ENCODE data around the gene MEA1.
A peak's percentile ranks its signal among the peaks of the same experiment; 100 is the strongest.

Gene MEA1

DNA sequence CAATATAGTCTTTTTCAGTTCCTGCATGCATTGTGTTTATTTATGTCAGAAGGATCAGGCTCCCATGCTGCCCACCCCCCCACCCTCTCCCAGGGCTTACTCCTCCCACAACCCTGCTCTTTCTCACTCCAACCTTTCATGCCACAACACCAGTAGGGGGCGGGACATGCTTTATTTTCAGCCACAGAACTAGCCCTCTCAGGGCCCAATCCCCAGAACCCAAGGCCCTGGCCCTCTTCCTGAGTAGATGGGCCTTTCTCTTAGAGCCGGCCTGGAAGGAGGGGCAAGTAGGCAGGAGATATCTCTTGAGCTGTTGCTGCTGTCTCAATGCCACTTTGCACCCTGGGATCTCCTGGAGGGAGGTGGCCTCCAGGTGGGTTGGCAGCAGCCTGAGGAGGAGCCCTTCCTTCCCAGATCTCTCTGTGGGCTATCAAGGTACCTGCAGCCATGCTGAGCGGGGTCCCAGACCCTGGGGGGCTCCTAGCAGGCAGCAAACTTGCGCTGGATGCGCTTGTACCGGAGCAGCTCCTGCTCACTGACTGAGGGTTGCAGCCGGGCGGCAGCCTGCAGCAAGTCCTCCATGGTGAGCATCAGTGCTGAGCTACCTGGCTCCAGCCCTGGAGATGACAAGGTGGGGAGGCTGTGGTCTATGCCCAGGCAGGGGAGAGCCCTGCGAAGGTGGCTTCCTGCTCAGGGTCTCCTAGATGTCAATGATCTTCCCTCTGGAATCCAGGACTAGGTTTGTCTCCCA, 49.7 kb downstream of the MEA1 start:
- peak; percentile 30 for DNase-seq (ENCODE audit: low read depth)
- no peak overlapping the region for H3K4me3 ChIP-seq (ENCODE audit: low read length)
- TF ChIP-seq, protein P1, sequence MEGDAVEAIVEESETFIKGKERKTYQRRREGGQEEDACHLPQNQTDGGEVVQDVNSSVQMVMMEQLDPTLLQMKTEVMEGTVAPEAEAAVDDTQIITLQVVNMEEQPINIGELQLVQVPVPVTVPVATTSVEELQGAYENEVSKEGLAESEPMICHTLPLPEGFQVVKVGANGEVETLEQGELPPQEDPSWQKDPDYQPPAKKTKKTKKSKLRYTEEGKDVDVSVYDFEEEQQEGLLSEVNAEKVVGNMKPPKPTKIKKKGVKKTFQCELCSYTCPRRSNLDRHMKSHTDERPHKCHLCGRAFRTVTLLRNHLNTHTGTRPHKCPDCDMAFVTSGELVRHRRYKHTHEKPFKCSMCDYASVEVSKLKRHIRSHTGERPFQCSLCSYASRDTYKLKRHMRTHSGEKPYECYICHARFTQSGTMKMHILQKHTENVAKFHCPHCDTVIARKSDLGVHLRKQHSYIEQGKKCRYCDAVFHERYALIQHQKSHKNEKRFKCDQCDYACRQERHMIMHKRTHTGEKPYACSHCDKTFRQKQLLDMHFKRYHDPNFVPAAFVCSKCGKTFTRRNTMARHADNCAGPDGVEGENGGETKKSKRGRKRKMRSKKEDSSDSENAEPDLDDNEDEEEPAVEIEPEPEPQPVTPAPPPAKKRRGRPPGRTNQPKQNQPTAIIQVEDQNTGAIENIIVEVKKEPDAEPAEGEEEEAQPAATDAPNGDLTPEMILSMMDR (conservative IDR thresholded peaks at IDR 0.05; ENCODE audit: low read length), result peak; percentile 27; the same call in 1 of the 2 replicates

GRCh38 chr6:42963179-42963854, 50.4 kb downstream of the MEA1 start:
- no peak overlapping the region for H3K4me3 ChIP-seq (ENCODE audit: low read length)
- TF ChIP-seq, protein P1 (conservative IDR thresholded peaks at IDR 0.05; ENCODE audit: low read length), result no peak
- DNase-seq (ENCODE audit: low read depth), result no peak

GRCh38 chr6:42962502-42963178, 51.1 kb downstream of the MEA1 start:
- no peak overlapping the region for H3K4me3 ChIP-seq (ENCODE audit: low read length)
- no peak for DNase-seq (ENCODE audit: low read depth)

GRCh38 chr6:42962096-42962495, 51.6 kb downstream of the MEA1 start:
- H3K4me3 ChIP-seq (ENCODE audit: low read length), result no peak overlapping the region
- TF ChIP-seq, protein P1 (conservative IDR thresholded peaks at IDR 0.05; ENCODE audit: low read length), result no peak
- DNase-seq (ENCODE audit: low read depth), result no peak

More at GRCh38 chr6:42962502-42963178, 51.1 kb downstream of the MEA1 start:
- TF ChIP-seq, protein P1 (conservative IDR thresholded peaks at IDR 0.05; ENCODE audit: low read length), result no peak

All from AG10803 (cell line).